NCI-H1436 (cell line): ENCODE measurements around the gene TMEM179.

Experiments
- DNase-seq: peaks from one replicate; lab custom pipeline; 2025; lab: John Stamatoyannopoulos, UW

Gene TMEM179

DNA sequence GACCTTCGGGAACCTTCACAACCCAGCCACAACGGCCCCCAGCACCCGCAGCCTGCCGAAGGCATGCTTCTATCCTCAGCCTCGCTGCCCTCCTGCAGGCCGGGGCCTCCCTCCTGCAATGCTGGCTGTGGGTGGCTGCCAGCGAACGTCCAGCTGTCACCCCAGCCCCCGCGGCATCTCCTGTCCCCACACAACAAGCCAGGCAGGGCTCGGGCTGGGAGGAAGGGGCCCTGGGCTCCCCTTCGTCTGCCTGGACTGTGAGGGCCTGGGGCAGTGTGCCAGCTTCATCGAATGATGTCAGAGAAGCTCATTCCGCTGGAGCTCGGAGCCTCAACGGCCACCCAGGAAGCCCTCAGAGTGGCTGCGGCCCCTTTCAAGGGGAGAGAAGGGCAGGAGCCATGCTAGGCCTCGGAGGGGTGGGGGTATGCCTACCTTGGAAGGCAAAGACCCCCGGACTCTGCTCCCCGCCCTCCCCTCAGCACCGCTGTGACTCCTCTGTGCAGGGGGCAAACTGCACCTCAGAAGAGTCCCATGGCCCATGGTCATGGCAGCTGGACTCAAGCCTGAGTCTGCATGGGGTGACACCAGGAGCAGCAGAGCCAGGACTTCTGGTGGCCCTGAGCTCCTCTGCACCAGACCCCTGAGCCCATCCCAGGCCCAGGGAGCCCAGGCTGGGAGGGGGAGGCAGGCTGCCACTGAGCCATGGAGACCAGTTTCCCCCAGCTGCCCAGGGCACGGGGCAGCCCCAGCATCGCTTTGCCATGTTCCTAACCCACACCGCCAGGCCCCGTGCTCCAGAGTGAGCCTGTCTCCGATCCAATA is 49.8 kb downstream of the TMEM179 start:
- DNase-seq: no peak

DNA sequence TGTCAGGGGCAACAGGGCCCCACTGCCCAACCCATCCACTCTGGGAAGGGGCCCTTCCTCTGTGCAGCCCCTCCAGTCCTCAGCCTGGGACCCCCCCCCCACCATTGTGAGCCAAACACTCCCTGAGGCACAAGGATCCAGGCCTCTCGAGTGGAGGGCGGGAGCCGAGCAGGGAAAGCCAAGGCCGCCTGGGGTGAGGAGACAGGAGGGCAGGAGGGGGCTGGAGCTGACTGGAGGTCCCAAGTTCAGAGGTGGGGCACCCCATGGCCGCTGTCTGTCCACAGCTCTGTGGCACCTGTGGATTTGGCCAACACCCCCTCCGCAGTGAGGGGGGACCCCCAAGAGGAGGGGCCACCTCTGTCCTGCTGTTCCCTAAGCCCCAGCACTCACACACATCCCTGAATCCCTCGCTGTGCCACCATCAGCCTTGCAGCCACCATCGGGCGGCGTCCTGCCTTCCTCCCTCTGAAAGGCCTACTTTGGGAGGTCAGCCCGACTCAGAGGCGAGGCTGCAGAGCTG is 50.4 kb downstream of the TMEM179 start:
- DNase-seq: no peak

DNA sequence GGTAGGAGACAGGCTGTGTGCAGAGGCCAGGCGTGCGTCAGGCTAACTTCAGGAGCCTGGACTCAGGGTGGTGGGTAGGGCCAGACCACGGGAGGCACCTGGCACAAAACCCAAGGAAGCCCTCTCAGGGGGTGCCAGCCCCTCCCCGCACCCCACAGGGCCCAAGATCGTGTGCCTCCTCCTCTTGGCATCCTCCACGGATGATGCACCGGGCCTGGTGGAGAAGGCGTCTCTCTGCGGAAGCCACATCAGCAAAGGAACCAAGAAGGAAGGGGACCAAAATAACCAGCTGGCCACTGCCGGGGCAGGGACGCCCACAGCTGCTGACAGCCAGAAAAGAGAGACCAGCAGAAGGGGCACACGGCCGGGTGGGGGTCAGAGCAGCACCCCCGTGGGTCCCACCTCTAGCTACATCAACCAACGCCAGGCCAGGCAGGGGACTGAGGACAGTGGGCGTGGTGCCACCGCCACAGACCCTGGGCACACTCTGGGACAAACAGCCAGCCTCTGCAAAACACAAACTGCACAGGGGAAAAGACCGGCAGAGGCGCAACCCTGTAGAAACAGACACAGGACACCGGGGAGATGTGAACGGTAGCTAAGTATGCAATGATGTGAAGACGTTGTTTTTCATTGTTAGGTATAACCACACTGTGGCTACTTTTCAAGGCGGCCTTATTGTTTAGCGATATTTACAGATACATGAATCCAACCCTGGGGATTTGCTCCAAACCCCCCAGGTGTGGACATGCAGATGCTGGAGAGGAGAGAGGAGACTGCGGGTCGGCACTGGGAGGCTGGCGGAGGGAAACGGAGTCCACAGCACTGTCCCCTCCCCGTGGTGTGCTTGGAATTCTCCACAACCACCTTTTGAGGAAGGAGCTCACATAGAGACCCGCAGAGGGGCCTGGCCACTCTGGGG is 51.1 kb downstream of the TMEM179 start:
- DNase-seq: no peak

DNA sequence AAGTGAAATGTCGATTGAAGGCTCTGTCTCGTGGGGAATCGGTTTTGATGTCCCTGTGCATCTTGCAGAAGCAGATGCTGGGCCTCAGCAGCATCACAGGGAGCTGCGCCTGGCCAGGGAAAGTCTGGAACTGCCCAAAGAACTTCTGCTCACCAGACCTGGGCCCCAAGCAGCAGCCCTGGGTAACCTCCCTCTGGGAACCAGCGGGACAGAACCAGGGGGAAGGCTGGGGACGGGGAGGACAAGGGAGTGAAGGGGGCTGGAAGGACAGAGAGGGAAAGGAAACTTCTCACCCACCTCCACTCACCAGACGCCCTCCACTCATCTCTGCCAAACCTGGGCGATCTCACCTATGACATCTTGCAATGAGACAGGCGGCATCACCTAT is 51.8 kb downstream of the TMEM179 start:
- DNase-seq: no peak

DNA sequence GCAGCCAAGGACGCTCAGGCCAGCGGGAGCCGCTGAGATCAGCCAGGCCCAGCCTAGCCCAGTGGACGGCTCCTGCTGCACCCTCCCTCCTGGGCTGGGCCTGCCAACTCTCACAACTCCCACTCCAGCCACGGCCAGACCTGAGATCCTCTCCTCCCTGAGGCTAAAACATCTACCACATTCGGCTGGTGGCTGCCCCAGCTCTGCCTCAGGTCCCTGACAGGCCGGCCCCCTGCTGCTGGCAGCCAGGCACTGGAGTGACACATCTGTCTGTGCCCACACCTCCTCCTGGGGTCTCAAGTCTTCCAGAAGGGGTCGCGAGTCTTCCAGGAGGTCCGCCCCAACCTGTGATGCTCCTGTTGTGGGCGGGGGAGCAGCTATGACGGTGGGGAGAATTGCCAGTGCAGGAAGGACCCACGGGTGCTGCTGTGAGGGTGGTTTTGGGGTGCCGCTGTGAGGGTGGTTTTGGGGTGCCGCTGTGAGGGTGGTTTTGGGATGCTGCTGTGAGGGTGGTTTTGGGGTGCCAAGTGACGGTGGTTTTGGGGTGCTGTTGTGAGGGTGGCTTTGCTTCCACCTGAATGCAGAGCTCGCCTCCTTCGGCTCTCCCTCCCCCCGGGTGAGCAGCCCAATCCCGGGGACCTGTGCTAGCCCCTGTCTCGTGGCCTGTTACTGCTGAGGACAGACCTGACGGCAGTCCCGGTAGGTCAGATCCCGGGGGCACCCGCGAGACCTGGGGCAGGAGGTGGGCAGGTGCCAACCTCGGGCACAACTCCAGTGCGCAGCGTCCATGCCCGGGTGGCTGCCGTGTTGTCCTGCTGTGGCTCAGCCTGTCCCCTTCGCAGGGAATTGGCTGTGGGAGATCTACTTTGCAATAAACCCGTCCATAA is 52.5 kb downstream of the TMEM179 start:
- DNase-seq: no peak

DNA sequence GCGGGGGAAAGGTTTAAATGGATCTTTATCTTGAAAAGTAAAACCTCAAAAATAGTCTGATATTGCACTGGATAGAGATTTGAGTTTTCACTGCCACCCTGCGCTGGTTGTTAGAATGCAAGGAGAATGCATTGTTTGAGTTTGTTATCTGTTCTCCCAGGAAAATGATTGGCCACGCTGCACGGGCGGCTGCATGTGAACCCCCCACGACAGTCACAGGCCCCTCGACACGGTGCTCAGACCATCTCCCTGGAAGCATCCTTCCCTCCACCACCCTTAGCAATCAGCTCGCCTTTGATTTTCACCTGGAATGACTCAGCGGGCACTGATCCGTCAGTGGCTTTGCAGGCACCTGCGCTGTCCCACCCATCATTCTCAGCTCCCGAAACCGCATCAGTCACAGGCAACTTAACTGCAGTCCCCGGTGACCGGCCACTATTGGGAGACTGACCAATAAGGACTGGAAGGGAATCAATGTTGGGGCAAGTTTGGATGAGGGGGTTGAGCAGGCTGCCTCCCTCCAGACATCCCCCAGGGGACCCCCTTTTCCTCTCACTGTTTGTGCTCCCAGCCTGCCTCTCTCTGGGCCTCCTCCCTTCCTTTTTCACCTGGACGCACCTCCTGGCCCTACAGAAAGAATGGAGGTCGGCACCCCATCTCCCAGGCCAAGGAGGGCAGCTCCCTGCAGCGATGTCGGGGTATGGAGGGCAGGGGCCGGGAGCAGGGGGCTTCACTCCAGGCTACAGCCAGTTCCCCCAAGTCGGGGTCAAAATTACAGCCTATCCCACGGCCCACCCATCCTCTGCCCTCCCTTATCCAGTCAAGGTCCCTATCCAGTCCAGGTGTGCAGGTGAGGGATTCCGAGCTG is 53.5 kb downstream of the TMEM179 start:
- DNase-seq: no peak

DNA sequence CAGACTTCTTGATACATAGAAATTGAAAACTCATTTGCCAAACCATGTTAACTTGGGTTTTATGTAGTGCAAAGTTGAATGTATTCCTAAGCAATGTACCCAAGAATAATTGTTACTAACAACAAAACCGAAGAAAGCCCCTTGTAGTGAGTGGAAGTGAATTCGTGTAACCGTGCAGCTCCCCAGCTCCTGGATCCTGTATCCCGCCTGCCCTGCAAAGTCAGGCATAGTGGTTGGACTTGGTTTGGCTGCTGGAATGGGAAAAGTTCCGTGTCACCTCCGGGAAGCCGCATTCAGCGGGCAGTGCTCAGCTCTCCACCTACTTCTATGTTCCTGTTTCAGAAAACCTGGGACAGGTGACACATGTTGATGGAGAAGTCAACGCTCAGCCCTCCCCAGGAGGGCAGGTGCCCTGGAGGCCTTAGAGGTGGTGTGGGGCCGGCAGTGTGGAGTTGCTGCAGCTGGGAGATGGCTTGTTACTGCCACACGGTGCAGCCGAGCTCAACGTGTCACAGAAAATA is 54.2 kb downstream of the TMEM179 start:
- DNase-seq: no peak

DNA sequence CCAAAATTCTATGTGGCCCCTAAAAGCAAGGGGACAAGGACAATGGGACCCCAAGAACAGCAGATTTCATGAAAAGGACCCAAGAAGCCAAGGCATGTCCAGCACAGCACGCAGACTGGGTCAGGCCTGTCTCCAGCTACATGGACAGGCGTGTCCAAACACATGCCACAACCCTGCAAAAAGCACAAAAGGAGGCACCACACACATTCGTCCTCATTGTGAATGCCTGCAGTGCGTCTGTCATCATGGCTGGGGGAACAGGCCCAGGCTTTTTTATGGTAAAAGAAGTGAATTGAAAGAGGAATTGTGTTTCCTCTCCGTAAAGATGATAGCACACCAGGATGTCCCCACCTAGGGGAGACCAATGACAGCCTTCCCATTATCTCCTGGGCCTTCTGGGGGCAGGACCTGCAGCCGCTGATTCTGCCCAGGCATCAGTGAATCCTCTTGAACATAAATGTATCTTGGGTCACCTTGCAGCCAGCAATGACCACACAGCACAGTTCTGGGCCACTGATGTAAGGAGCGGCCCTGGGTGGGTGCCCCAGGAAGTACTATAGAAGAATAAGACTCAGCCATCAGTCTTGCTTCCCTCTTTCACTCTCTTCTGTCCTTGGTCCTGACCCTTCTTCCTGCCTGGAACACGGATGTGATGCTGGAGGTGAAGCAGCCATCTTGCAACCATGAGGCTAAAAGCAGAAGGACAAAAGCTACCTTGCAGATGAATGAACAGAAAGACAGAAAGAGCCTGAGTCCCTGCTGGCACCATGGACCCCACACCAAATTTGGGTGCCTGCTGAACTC is 54.8 kb downstream of the TMEM179 start:
- no peak for DNase-seq

DNA sequence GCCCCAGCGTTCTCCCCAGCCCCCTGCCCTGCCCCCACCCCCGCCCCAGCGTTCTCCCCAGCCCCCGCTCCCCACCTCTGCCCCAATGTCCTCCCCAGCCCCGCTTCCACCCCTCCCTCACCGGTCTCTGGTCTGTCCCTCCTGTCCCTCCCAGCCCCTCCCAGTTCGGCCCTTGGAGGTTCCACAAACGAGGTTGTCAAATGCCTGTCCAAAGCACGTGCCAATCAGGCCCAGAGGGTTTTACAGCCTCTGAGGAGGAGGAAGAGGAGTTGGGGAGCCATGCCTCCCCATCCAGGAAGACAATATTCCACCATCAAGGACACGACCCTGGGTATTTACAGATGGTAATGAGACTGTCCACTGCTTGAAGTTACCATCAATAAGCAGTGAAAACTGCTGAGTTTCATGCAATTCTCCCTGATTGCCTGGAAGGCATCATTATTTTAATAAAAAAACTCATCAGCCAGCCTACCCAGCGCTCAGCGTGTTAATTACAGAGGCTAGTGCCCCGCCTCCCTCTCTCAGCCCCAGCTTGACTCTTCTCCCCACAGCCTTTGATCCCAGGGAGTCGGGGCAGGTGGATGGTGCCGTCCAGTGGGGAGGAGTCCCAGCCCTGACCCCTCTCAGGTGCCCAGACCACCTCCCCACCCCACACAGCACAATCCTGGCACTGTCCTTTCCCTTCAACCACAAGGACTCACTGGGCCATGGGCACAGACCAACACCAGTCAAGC is 55.6 kb downstream of the TMEM179 start:
- DNase-seq: no peak

DNA sequence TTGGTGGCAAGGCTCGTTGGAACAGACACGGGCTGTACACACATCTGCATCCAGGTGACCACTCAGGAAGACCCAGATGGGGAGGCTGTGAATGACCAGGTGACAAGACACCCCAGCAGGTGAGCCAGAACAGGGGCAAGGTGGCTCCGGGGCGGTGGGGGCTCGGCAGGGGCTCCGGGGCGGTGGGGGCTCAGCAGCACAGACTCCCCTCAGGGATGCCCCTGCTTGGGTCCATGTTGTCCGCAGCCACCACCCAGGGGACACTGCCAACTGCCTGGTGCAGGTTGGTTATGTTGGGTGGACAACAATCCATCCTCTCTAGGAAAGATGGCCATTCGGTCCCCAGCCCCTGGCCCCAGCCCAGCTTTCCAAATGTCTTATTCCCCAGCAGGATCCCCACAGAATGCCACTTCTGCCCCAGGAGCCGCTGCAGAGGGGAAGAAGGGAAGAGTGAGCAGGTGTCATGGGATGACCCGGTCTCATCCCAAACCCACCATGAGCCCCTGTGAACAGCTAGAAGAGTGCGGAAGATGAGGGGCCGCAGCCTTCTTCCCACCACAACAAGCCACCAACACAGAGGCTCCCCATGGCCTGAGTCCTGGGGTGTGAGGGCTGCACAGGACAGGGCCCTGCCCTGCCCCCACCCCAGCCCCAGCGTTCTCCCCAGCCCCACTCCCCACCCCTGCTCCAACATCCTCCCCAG is 56.4 kb downstream of the TMEM179 start:
- DNase-seq: no peak

DNA sequence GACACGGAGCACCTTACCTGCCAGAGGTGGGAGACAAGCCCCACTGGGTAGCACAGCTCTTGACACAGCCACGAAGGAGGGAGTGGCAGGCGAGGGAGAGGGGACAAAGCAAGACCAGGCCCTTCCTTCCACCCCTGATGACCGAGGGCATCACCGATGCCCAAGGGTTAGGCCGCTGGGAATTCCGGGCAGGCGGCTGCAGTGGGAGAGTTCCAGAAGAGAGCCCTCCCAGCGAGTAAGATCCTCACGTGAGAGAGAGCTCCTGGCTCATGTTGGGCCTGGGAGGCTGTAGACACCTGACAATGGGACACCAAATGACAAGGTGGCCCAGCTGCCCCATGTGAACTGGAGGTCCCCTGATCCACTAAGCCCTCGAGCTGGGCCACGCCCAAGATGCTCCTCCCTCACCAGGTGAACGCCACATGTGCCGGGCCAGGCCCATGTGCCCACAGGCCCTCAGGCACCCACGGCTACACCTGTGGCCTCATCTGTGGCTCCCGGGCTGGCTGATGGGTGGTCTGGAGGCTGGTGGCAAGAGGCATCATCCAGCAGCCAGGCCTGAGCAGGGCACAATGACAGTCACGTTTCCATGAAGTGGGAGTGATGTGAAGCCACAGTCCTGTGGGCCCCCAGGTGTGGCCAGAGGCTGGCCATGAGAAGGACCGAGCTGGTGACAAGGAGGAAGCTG is 57.1 kb downstream of the TMEM179 start:
- no peak for DNase-seq

DNA sequence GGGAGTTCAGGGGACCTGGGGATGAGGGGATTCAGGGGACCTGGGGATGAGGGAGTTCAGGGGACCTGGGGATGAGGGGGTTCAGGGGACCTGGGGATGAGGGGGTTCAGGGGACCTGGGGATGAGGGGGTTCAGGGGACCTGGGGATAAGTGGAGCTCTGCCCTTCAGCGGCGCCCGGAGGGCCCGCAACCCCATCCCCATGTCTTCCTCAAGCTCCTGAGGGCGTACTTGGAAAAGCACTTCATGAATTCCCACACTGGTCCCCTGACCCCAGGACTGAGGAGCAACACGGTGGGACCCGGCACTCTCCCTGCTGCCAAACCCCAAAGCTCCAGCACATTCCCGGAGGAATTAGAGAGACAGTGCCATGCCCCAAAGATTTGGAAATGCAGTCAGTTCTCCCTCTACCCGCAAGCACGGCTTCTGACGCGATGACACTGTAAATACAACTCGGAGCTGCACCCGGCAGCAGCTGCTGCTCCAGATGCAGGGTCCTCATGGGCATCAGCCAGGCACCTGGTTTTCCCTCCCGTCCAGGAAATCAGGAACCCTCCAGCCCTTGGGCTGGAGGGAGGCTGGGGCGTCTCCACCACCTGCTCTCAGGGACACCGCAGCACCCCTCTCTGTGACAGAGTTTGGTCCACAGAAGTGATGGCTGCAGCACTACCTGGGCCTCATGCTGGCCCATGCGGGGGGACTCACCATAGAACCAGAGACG is 57.8 kb downstream of the TMEM179 start:
- DNase-seq: no peak

DNA sequence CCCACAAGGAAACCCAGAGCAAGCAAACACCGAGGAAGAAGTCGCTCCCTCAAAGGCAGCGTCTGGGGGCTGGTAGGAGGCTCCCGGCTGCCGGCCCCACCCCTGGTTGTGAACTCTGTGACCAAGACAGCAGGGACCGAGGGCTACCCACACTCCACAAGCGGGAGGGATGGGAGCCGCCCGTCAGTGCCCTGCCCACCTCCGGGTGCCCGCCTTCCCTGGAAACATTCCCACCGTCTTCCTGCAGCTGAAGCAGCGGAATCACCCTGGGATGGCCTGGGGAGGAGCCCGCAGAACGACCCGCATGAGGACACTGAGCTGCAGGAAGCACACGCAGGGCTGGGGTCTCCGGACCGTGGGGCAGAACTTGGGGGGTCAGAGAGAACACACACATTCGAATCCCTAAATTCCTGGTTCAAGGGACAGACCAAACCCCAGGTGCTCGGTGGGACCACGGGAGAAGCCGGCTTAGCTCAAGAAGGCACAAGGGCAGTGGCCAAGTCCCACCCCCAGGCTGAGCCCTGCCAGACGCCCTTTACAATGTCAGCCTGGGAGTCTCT is 58.5 kb downstream of the TMEM179 start:
- no peak for DNase-seq

DNA sequence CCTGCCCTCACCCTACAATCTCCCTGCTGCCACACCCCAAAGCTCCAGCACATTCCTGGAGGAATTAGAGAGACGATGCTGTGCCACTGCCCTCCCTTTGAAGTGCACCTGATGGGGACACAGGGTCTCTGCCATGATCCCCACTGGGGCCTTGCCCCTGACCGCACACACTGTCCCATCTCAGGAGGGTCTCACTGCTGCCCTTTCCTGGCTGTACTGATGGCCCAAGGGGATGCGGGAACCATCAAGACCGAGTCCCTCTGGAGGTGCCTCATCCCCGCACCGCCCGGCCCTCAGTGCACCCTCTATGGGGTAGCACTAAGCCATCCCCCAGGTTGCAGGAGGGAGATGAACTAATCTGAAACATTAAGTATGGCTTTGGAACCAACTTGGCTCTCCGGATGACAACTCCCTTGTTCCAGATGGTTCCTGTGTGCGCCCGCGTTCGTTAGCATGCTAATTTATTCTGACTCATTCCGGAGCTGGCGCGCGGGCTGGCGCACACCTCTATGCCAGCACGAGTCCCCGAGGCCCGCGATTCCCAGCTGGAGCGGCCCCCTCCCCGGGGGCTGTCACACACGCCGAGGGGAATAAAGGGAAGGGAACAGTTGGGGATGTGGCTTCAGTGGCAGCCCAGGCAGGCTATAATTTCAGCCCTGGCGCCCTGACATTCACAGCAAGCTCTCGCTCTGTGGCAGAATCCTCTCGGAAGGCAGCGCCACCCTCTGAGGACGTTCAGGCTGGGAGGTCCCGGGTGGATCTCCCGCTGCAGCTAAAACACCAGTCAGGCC is 59.2 kb downstream of the TMEM179 start:
- no peak for DNase-seq

DNA sequence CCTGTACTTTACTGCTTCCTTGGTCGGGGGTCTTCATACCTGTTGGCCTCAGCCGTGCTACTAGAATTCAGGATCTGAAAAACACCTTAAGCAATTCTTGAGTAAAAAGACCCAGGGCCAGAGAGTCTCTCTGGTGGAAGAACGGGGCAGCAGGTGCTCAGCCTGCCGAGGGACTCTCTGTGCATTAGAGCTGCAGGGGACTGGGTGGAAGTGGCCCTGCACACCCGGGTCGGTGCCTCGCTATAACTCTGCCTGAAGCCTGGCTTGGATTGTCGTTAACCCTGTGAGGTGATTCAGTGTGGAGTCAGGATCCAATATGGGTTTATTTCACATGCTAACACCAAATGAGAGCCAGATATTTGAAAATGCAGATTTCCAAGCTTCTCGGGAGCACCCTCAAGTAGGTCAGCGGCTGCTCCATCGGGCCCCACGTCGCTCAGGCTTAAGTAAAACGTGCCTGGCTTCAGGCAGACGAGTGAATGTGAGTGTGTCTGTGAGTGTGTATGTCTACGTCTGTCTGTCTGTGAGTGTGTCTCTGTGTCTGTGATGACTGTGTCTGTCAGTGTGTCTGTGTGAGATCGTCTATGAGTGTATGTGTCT is 60.1 kb downstream of the TMEM179 start:
- DNase-seq: no peak
